T-cell (primary cell): Measurements from ENCODE around the gene ZBTB42. TPM values are rescaled to one million over a fixed set of nuclear protein-coding genes. Genes with fewer than 3 reads are reported as not detected.

Experiments used
- ATAC-seq, 4 experiments: fragments of 200-7000 bp in 3 of 4; fragments of 150-1000 bp in 1 of 4; cut with Tn5 transposase; replicated peaks in 1 of 4; 1 replicate in 3 of 4; 2 replicates in 1 of 4; pipeline ENCODE4 v1.10.0; 2021; ENCODE audit warnings: moderate library complexity in 3 of 4, mild to moderate bottlenecking in 2 of 4, moderate number of reproducible peaks in 1 of 4
- CTCF ChIA-PET, 2 donors: fragments of 300-600 bp; sonication (Branson Sonifier 250); formaldehyde crosslinking; loops; one replicate each; lab custom pipeline; 2022; ENCODE audit warnings: antibody characterized with exemption in 2 of 2; lab: Charles Lee
- POLR2A ChIA-PET, 2 donors: fragments of 300-600 bp; sonication (Branson Sonifier 250); formaldehyde crosslinking; loops; one replicate each; lab custom pipeline; 2022; ENCODE audit warnings: antibody characterized with exemption in 2 of 2; lab: Charles Lee
- DNase-seq, 35 experiments: peaks; one replicate each; pipeline versions ENCODE4 v3.0.0 to v3.0.0-alpha.2; 2013 to 2023
- H3K27ac ChIP-seq: one replicate; pipeline ENCODE4 v1.5.1; 2013; ENCODE audit warnings: low read length
- H3K27me3 ChIP-seq, 2 experiments: replicated peaks in 1 of 2; 1 replicate in 1 of 2; 2 replicates in 1 of 2; pipeline versions ENCODE4 v1.6.1 to v1.7.0; 2013; ENCODE audit warnings: low read length in 1 of 2, mixed read lengths in 1 of 2; ENCODE audit not compliant: control insufficient read depth in 2 of 2, insufficient read depth in 2 of 2; ENCODE audit errors: extremely low read depth in 1 of 2
- H3K36me3 ChIP-seq, 2 donors: 1 replicate in 1 of 2; 2 replicates in 1 of 2; pipeline versions ENCODE4 v1.6.1 to v1.7.0; 2013; ENCODE audit warnings: low read length in 1 of 2; ENCODE audit not compliant: control insufficient read depth in 2 of 2, insufficient read depth in 1 of 2; ENCODE audit errors: extremely low read depth in 1 of 2
- H3K4me1 ChIP-seq, 2 experiments: 1 replicate in 1 of 2; 2 replicates in 1 of 2; pipeline versions ENCODE4 v1.6.1 to v1.7.0; 2013; ENCODE audit warnings: low read length in 2 of 2, mixed read lengths in 1 of 2; ENCODE audit not compliant: insufficient read depth in 2 of 2, control insufficient read depth in 1 of 2; ENCODE audit errors: extremely low read depth in 1 of 2
- H3K4me3 ChIP-seq, 2 donors: 1 replicate in 1 of 2; 2 replicates in 1 of 2; pipeline versions ENCODE4 v1.5.1 to v1.7.0; 2013; ENCODE audit warnings: mild to moderate bottlenecking in 2 of 2, low read length in 1 of 2, moderate library complexity in 1 of 2; ENCODE audit not compliant: control insufficient read depth in 1 of 2; ENCODE audit errors: extremely low read depth in 1 of 2
- H3K9me3 ChIP-seq: 2 replicates; pipeline ENCODE4 v1.7.0; 2013
- H3K27ac Mint-ChIP-seq, 2 donors: one replicate each; pipeline ENCODE4 v1.8.0; 2020 to 2021; ENCODE audit warnings: mild to moderate bottlenecking in 2 of 2, mixed read lengths in 2 of 2
- H3K27me3 Mint-ChIP-seq, 2 donors: one replicate each; pipeline ENCODE4 v1.8.0; 2021 to 2022; ENCODE audit warnings: mixed read lengths in 2 of 2
- H3K36me3 Mint-ChIP-seq: one replicate; pipeline ENCODE4 v1.8.0; 2021; ENCODE audit warnings: mixed read lengths
- H3K4me1 Mint-ChIP-seq, 3 donors: one replicate each; pipeline ENCODE4 v1.8.0; 2020 to 2022; ENCODE audit warnings: mixed read lengths in 3 of 3, mild to moderate bottlenecking in 1 of 3
- H3K4me3 Mint-ChIP-seq, 3 donors: one replicate each; pipeline ENCODE4 v1.8.0; 2020 to 2022; ENCODE audit warnings: mild to moderate bottlenecking in 3 of 3, mixed read lengths in 3 of 3, moderate library complexity in 3 of 3
- H3K9me3 Mint-ChIP-seq, 3 donors: one replicate each; pipeline ENCODE4 v1.8.0; 2020 to 2022; ENCODE audit warnings: mixed read lengths in 3 of 3
- WGBS: methylation state at CpG from one replicate; pipeline ENCODE4 v1.1.5; 2013; ENCODE audit warnings: missing lambda C conversion rate; ENCODE audit not compliant: insufficient coverage; 5-methylcytosine and 5-hydroxymethylcytosine counted together
- total RNA-seq, 35 experiments: library from RNA in 6 of 35; stranded (reverse) in 6 of 35; fragments of 120-200 nt in 1 of 35; gene quantifications; one replicate each; pipeline versions ENCODE4 v1.2.1 to v1.2.4 and lab custom pipeline; 2013 to 2026

The ZBTB42 gene
- total RNA-seq, 5 donors from 2014 or later (not counting 1 experiment from before 2014, with no cell fraction given), result 3.5 to 10.5 (median 9.4) TPM

GRCh38 chr14:104754213-104754851, 46.6 kb upstream of the ZBTB42 start:
- peak overlapping the region; percentile 57 to 90 for H3K27ac Mint-ChIP-seq
- no peaks in the 10 kb centered on the region for H3K27me3 Mint-ChIP-seq
- H3K4me1 Mint-ChIP-seq, result peaks cover 40 to 46% (median 45%) of the 10 kb centered on the region in 3 donors
- H3K9me3 Mint-ChIP-seq, result no peaks in the 10 kb centered on the region
- peaks cover 0 to 2% of the 10 kb centered on the region in 2 experiments for H3K27me3 ChIP-seq
- peak overlapping the region; percentile 76 to 86 for H3K4me3 ChIP-seq
- CTCF ChIA-PET, result no interaction called here
- peak overlapping the region; percentile 70 for H3K27ac ChIP-seq
- H3K4me1 ChIP-seq, result peaks cover 10 to 49% of the 10 kb centered on the region in 2 experiments
- H3K9me3 ChIP-seq, result no peaks in the 10 kb centered on the region
- no peak for DNase-seq
- ATAC-seq, result no peak
- H3K36me3 Mint-ChIP-seq, result peaks cover 17% of the 10 kb centered on the region
- peak overlapping the region; percentile 88 to 93 (median 90) for H3K4me3 Mint-ChIP-seq
- 81% methylated on average over 11 of the region's 13 CpGs for WGBS
- H3K36me3 ChIP-seq, result peaks cover 0 to 40% of the 10 kb centered on the region in 2 donors
- POLR2A ChIA-PET, result no interaction called here

GRCh38 chr14:104755621-104756020, 45.3 kb upstream of the ZBTB42 start:
- ChIA-PET POLR2A (no interaction called here), CTCF (no interaction called here)
- DNase-seq (no peak), ATAC-seq (no peak)
- no peak overlapping the region for H3K27ac Mint-ChIP-seq
- peaks cover 40 to 53% (median 45%) of the 10 kb centered on the region in 3 donors for H3K4me1 Mint-ChIP-seq
- Histone ChIP-seq H3K4me1 (peaks cover 10 to 49% of the 10 kb centered on the region in 2 experiments), H3K27me3 (no peaks in the 10 kb centered on the region), H3K36me3 (peaks cover 0 to 51% of the 10 kb centered on the region in 2 donors), H3K9me3 (no peaks in the 10 kb centered on the region), H3K4me3 (no peak overlapping the region), H3K27ac (no peak overlapping the region)
- 83% methylated on average over 11 of the region's 11 CpGs for WGBS
- peak overlapping the region in 1 of 3 donors; percentile 88 for H3K4me3 Mint-ChIP-seq
- no peaks in the 10 kb centered on the region for H3K9me3 Mint-ChIP-seq
- peaks cover 21% of the 10 kb centered on the region for H3K36me3 Mint-ChIP-seq
- no peaks in the 10 kb centered on the region for H3K27me3 Mint-ChIP-seq

- Histone ChIP-seq H3K27ac (no peak overlapping the region), H3K9me3 (no peaks in the 10 kb centered on the region), H3K4me3 (no peak overlapping the region), H3K27me3 (no peaks in the 10 kb centered on the region), H3K36me3 (peaks cover 0 to 58% of the 10 kb centered on the region in 2 donors), H3K4me1 (peaks cover 10 to 49% of the 10 kb centered on the region in 2 experiments)
- Mint-ChIP-seq H3K27me3 (no peaks in the 10 kb centered on the region), H3K27ac (peak overlapping the region in 1 of 2 donors; percentile 22), H3K36me3 (peaks cover 28% of the 10 kb centered on the region), H3K9me3 (no peaks in the 10 kb centered on the region), H3K4me3 (peak overlapping the region in 1 of 3 donors; percentile 27), H3K4me1 (peaks cover 37 to 53% (median 40%) of the 10 kb centered on the region in 3 donors)
- 79% methylated on average over 20 of the region's 27 CpGs for WGBS
- ATAC-seq (no peak), DNase-seq (peak in 1 of 35 experiments; percentile 19)
- POLR2A ChIA-PET, result interaction anchor here in 1 of 2 donors (0.6 kb wide), 1 partner anchor 1290 kb away, joined by 3 read pairs; no protein-coding TSS in a partner anchor
- CTCF ChIA-PET, result no interaction called here
Observed at GRCh38 chr14:104756477-104757237, 44.2 kb upstream of the ZBTB42 start.

GRCh38 chr14:104757238-104757585, 43.7 kb upstream of the ZBTB42 start:
- peak overlapping the region in 1 of 2 donors; percentile 66 for H3K27ac Mint-ChIP-seq
- 75% methylated on average over 4 of the region's 10 CpGs for WGBS
- Histone ChIP-seq H3K36me3 (peaks cover 1 to 62% of the 10 kb centered on the region in 2 donors), H3K9me3 (no peaks in the 10 kb centered on the region), H3K4me1 (peaks cover 10 to 43% of the 10 kb centered on the region in 2 experiments), H3K27me3 (no peaks in the 10 kb centered on the region), H3K27ac (no peak overlapping the region), H3K4me3 (no peak overlapping the region)
- peaks cover 32% of the 10 kb centered on the region for H3K36me3 Mint-ChIP-seq
- no peak for DNase-seq
- no peaks in the 10 kb centered on the region for H3K9me3 Mint-ChIP-seq
- H3K4me1 Mint-ChIP-seq, result peaks cover 37 to 53% (median 40%) of the 10 kb centered on the region in 3 donors
- ChIA-PET POLR2A (interaction anchor here in 1 of 2 donors (0.6 kb wide), 1 partner anchor 1290 kb away, joined by 3 read pairs; no protein-coding TSS in a partner anchor), CTCF (no interaction called here)
- peak overlapping the region in 1 of 3 donors; percentile 19 for H3K4me3 Mint-ChIP-seq
- no peaks in the 10 kb centered on the region for H3K27me3 Mint-ChIP-seq
- ATAC-seq, result no peak

- H3K36me3 ChIP-seq, result peaks cover 2 to 62% of the 10 kb centered on the region in 2 donors
- Mint-ChIP-seq H3K4me1 (peaks cover 35 to 53% (median 35%) of the 10 kb centered on the region in 3 donors), H3K27me3 (no peaks in the 10 kb centered on the region), H3K4me3 (no peak overlapping the region), H3K9me3 (no peaks in the 10 kb centered on the region), H3K36me3 (peaks cover 34% of the 10 kb centered on the region), H3K27ac (peak overlapping the region in 1 of 2 donors; percentile 28)
- H3K9me3 ChIP-seq, result no peaks in the 10 kb centered on the region
- ATAC-seq (no peak), DNase-seq (no peak)
- peaks cover 10 to 41% of the 10 kb centered on the region in 2 experiments for H3K4me1 ChIP-seq
- CTCF ChIA-PET, result interaction anchor here in 1 of 2 donors (1.2 kb wide), 1 partner anchor 11 kb away, joined by 4 read pairs; no protein-coding TSS in a partner anchor
- H3K27me3 ChIP-seq, result no peaks in the 10 kb centered on the region
- no peak overlapping the region for H3K4me3 ChIP-seq
- POLR2A ChIA-PET, result interaction anchor here in 1 of 2 donors (0.6 kb wide), 1 partner anchor 1291 kb away, joined by 3 read pairs; no protein-coding TSS in a partner anchor
- H3K27ac ChIP-seq, result no peak overlapping the region
- WGBS, result 91% methylated on average over 19 of the region's 19 CpGs
Observed at GRCh38 chr14:104757681-104758392, 43.1 kb upstream of the ZBTB42 start.
